OCI-LY1 (cell line): ENCODE measurements around the gene CMTR1.

Experiments used
- EZH2 ChIP-seq: fragments of 200-600 bp; sonication (generic), shearing (Covaris generic); IDR thresholded peaks from 2 replicates; pipeline ENCODE4 v1.8.0; 2017; ENCODE audit warnings: borderline replicate concordance, mixed run types, mild to moderate bottlenecking, antibody characterized with exemption, low read length, moderate library complexity, mixed read lengths
- TF ChIP-seq, protein P1 (sequence below): fragments of 200-600 bp; sonication (generic), shearing (Covaris generic); IDR thresholded peaks from 2 replicates; pipeline ENCODE4 v1.5.1; 2017; ENCODE audit warnings: mild to moderate bottlenecking, antibody characterized with exemption, low read length, moderate library complexity, mixed read lengths

DNA sequence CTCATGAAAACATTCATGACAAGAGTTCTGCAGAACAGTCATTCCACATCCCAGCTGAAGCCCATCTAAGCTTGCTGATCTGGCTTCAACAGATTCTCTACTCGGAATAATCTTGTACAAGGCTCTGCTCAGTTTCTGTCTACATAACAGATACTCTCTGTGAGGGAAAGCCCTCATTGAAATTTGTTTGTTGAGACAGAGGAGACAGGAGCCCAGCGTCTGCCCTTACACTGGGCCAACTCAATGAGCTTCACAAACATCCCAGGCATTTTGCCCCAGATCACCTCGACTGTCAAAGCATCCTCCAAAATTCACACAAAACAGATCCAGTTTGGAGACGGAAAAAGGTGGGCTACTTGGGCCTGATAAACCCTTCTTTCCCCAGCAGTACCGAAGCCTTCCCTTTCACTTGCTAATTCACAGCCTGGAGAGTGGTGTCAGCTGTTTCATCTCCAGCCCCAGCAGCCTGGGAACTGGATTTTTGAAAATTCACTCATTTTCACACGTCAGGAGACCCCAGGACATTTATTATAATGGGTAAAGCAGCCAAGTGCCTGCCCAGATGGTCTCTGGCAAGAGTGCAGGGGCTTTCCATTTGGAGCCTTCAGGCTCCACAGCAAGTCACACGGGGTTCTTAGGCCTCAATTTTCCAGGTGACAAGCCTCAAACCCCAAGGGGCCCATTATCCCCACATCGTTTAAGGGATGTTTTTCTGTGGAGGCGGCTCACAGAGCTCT, 59.4 kb downstream of the CMTR1 start:
- TF ChIP-seq, protein P1, sequence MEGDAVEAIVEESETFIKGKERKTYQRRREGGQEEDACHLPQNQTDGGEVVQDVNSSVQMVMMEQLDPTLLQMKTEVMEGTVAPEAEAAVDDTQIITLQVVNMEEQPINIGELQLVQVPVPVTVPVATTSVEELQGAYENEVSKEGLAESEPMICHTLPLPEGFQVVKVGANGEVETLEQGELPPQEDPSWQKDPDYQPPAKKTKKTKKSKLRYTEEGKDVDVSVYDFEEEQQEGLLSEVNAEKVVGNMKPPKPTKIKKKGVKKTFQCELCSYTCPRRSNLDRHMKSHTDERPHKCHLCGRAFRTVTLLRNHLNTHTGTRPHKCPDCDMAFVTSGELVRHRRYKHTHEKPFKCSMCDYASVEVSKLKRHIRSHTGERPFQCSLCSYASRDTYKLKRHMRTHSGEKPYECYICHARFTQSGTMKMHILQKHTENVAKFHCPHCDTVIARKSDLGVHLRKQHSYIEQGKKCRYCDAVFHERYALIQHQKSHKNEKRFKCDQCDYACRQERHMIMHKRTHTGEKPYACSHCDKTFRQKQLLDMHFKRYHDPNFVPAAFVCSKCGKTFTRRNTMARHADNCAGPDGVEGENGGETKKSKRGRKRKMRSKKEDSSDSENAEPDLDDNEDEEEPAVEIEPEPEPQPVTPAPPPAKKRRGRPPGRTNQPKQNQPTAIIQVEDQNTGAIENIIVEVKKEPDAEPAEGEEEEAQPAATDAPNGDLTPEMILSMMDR: no peak
- no peak for TF ChIP-seq EZH2
